K562 (cell line): Measurements from ENCODE around the gene MICOS13. TPM values are rescaled to one million over a fixed set of nuclear protein-coding genes. Genes with fewer than 3 reads are reported as not detected.

ENCODE experiments used
- ATAC-seq: fragments of 200-7000 bp; cut with Tn5 transposase; 3 replicates; pipeline ENCODE4 v1.9.1; 2020; ENCODE audit warnings: moderate library complexity
- BruUV-seq: library from RNA; stranded (reverse); fragments of 400-500 nt; replicated peaks from 2 replicates; lab custom pipeline; 2021; lab: Mats Ljungman, UMichigan
- CTCF ChIA-PET: fragments of 300-600 bp; formaldehyde crosslinking; extraction: SDS; loops from one replicate; lab custom pipeline; 2021; ENCODE audit warnings: low intra/inter-chr PET ratio; lab: Yijun Ruan, JAX
- POLR2A ChIA-PET: fragments of 300-600, 350-650 bp; sonication (Branson Sonifier 250); formaldehyde crosslinking; extraction: SDS; loops from one replicate; lab custom pipeline; 2021; ENCODE audit warnings: antibody characterized with exemption, inconsistent platforms; lab: Yijun Ruan, JAX
- DNase-seq, 4 experiments: peaks; one replicate each; pipeline versions ENCODE4 v3.0.0 to v3.0.0-alpha.2; 2011 to 2018; ENCODE audit warnings: low spot score in 3 of 4, mixed read lengths in 3 of 4; ENCODE audit errors: extremely low read depth in 1 of 4
- FAIRE-seq: peaks from 2 replicates; lab custom pipeline; 2011; peaks lifted over from hg19 to GRCh38; lab: Jason Lieb, UNC
- H2AFZ ChIP-seq: 2 replicates; pipeline ENCODE4 v1.6.0; 2011; ENCODE audit warnings: low read depth, low read length, control low read depth, inconsistent platforms
- H3K27ac ChIP-seq: fragments of 200-600 bp; 3 replicates; pipeline ENCODE4 v1.8.0; 2011; ENCODE audit warnings: low read depth, mild to moderate bottlenecking, control low read depth, inconsistent platforms, low read length, moderate library complexity, mixed read lengths; ENCODE audit errors: extremely low read depth
- H3K27me3 ChIP-seq, 2 experiments: fragments of 300-600 bp in 1 of 2; 2 replicates in 1 of 2; 3 replicates in 1 of 2; pipeline versions ENCODE4 v1.6.0 to v1.8.0; 2011; ENCODE audit warnings: inconsistent platforms in 2 of 2, low read length in 2 of 2, mild to moderate bottlenecking in 1 of 2, mixed read lengths in 1 of 2, moderate library complexity in 1 of 2; ENCODE audit not compliant: control insufficient read depth in 2 of 2, insufficient read depth in 2 of 2
- H3K36me3 ChIP-seq: fragments of 300-600 bp; 3 replicates; pipeline ENCODE4 v1.8.0; 2011; ENCODE audit warnings: mild to moderate bottlenecking, low read length, inconsistent platforms; ENCODE audit not compliant: control insufficient read depth, insufficient read depth
- H3K4me1 ChIP-seq, 2 experiments: fragments of 200-600 bp in 1 of 2; replicated peaks in 1 of 2; 2 replicates in 1 of 2; 3 replicates in 1 of 2; pipeline versions ENCODE4 v1.5.1 to v1.8.0; 2011; ENCODE audit warnings: inconsistent platforms in 2 of 2, low read length in 2 of 2, mild to moderate bottlenecking in 1 of 2, mixed read lengths in 1 of 2, moderate library complexity in 1 of 2; ENCODE audit not compliant: control insufficient read depth in 2 of 2, insufficient read depth in 2 of 2
- H3K4me2 ChIP-seq: 2 replicates; pipeline ENCODE4 v1.6.1; 2011; ENCODE audit warnings: low read length, control low read depth, inconsistent platforms, mixed read lengths; ENCODE audit not compliant: insufficient read depth
- H3K4me3 ChIP-seq: fragments of 200-600 bp; sonication (generic), shearing (Covaris generic); 2 replicates; pipeline ENCODE4 v1.5.1; 2016; ENCODE audit warnings: control low read depth, inconsistent platforms
- H3K79me2 ChIP-seq: fragments of 200-600 bp; 3 replicates; pipeline ENCODE4 v1.8.0; 2011; ENCODE audit warnings: low read length, inconsistent platforms; ENCODE audit not compliant: control insufficient read depth, insufficient read depth
- H3K9ac ChIP-seq, 2 experiments: 2 replicates each; pipeline versions ENCODE4 v1.6.0 to v1.6.1; 2011; ENCODE audit warnings: low read depth in 2 of 2, low read length in 2 of 2, control low read depth in 1 of 2, inconsistent platforms in 1 of 2, mild to moderate bottlenecking in 1 of 2, mixed read lengths in 1 of 2; ENCODE audit not compliant: insufficient read depth in 1 of 2
- H3K9me1 ChIP-seq: one replicate; pipeline ENCODE4 v1.6.0; 2011; ENCODE audit warnings: inconsistent platforms, mild to moderate bottlenecking, low read length, moderate library complexity; ENCODE audit not compliant: control insufficient read depth, insufficient read depth
- H3K9me3 ChIP-seq: replicated peaks from 2 replicates; pipeline ENCODE4 v1.5.1; 2011; ENCODE audit warnings: low read depth, low read length, inconsistent platforms; ENCODE audit not compliant: control insufficient read depth, insufficient read depth
- H4K20me1 ChIP-seq: replicated peaks from 2 replicates; pipeline ENCODE4 v1.6.1; 2011; ENCODE audit warnings: low read length, inconsistent platforms, mixed read lengths; ENCODE audit not compliant: control insufficient read depth, insufficient read depth
- CCNT2 ChIP-seq: IDR thresholded peaks from 2 replicates; pipeline ENCODE4 v1.6.1; 2011; ENCODE audit warnings: borderline replicate concordance, low read depth, mild to moderate bottlenecking, moderate library complexity, mixed read lengths, low read length; ENCODE audit not compliant: insufficient read length; ENCODE audit errors: extremely low read depth
- FOXK1 ChIP-seq: sonication (generic); formaldehyde crosslinking; IDR thresholded peaks from 2 replicates; pipeline ENCODE4 v1.8.0; 2022; ENCODE audit warnings: missing genetic modification reagents, mild to moderate bottlenecking, borderline replicate concordance
- POLR2G ChIP-seq: fragments of 200-400 bp; formaldehyde crosslinking; IDR thresholded peaks from 2 replicates; pipeline ENCODE4 v1.6.1; 2017; ENCODE audit warnings: low read depth, mild to moderate bottlenecking, antibody characterized with exemption, low read length, moderate library complexity
- POLR2H ChIP-seq: IDR thresholded peaks from 2 replicates; pipeline ENCODE4 v1.6.1; 2016; ENCODE audit warnings: missing genetic modification characterization, low read depth, mild to moderate bottlenecking, control low read depth, missing compliant biosample characterization, moderate library complexity
- PREB ChIP-seq: sonication (generic); formaldehyde crosslinking; IDR thresholded peaks from 2 replicates; pipeline ENCODE4 v1.8.1; 2023; ENCODE audit warnings: mild to moderate bottlenecking, missing genetic modification reagents
- PURB ChIP-seq: sonication (generic); formaldehyde crosslinking; IDR thresholded peaks from 2 replicates; pipeline ENCODE4 v1.9.0; 2021; ENCODE audit warnings: low read depth, mild to moderate bottlenecking, missing genetic modification reagents
- RBFOX2 ChIP-seq: fragments of 200-400 bp; formaldehyde crosslinking; IDR thresholded peaks from 2 replicates; pipeline ENCODE4 v1.6.1; 2017; ENCODE audit warnings: low read depth, mild to moderate bottlenecking, low read length, moderate library complexity
- RBM22 ChIP-seq: fragments of 200-400 bp; formaldehyde crosslinking; IDR thresholded peaks from 2 replicates; pipeline ENCODE4 v1.6.1; 2018; ENCODE audit warnings: low read length, low read depth; ENCODE audit not compliant: poor library complexity, severe bottlenecking
- SNRNP70 ChIP-seq: fragments of 200-400 bp; formaldehyde crosslinking; optimal IDR thresholded peaks from 2 replicates; pipeline ENCODE3; 2017; ENCODE audit warnings: low read depth, low read length
- SUPT5H ChIP-seq: fragments of 450-650 bp; IDR thresholded peaks from 2 replicates; pipeline ENCODE4 v1.6.1; 2016
- TFAP4 ChIP-seq: sonication (generic); formaldehyde crosslinking; IDR thresholded peaks from 2 replicates; pipeline ENCODE4 v1.8.0; 2022; ENCODE audit warnings: missing genetic modification reagents, mild to moderate bottlenecking, moderate library complexity, borderline replicate concordance
- ZBTB17 ChIP-seq: fragments of 450-650 bp; formaldehyde crosslinking; IDR thresholded peaks from 2 replicates; pipeline ENCODE4 v1.4.0; 2020; ENCODE audit warnings: mild to moderate bottlenecking
- ZFX ChIP-seq: sonication (generic); formaldehyde crosslinking; IDR thresholded peaks from 2 replicates; pipeline ENCODE4 v1.8.0; 2022; ENCODE audit warnings: mild to moderate bottlenecking, missing genetic modification reagents, moderate library complexity
- ZNF584 ChIP-seq: fragments of 200-800 bp; sonication (Bioruptor generic); IDR thresholded peaks from 2 replicates; pipeline ENCODE4 v1.6.1; 2016; ENCODE audit warnings: low read depth, mild to moderate bottlenecking, missing genetic modification characterization, missing compliant biosample characterization
- WGBS: fragments of 100-300 bp; shearing (Covaris generic); methylation state at CpG from one replicate; pipeline ENCODE4 v1.1.6; 2016; ENCODE audit warnings: low coverage, mixed read lengths; ENCODE audit not compliant: insufficient coverage; ENCODE audit errors: missing lambda C conversion rate; 5-methylcytosine and 5-hydroxymethylcytosine counted together
- in situ Hi-C: fragments of 300-500 bp; cut with MboI; formaldehyde crosslinking; loops from 4 replicates; pipeline ENCODE4 v1.15.0; 2018; ENCODE audit warnings: inconsistent platforms, mixed read lengths
- intact Hi-C: fragments of 100-400 bp; cut with micrococcal nuclease; formaldehyde crosslinking; loops from 2 replicates; pipeline ENCODE4 v1.14.2; 2022
- polyA plus RNA-seq, 8 experiments: library from polyadenylated mRNA; depleted of rRNA in 4 of 8; stranded (reverse) in 5 of 8; unstranded in 3 of 8; fragments of >200 nt; fragmentation: Nextera tagmentation in 2 of 8; fragmentation: Illumina TruSeq in 1 of 8; extraction: Ambion mirVana in 2 of 8; extraction: Trizol in 1 of 8; gene quantifications; 2 replicates each; pipeline versions ENCODE4 v1.2.1 to v1.2.3, GENCODE V29; 2011 to 2014; ENCODE audit warnings: inconsistent platforms in 1 of 8, missing spikeins in 1 of 8
- total RNA-seq, 7 experiments: library from RNA; depleted of rRNA in 6 of 7; stranded (reverse); fragments of >200 nt in 6 of 7; fragmentation: Illumina TruSeq in 2 of 7; extraction: Trizol in 2 of 7; gene quantifications; 2 replicates each; pipeline versions ENCODE4 v1.2.1 to v1.2.3, GENCODE V29; 2011 to 2021; ENCODE audit warnings: low replicate concordance in 1 of 7

Gene MICOS13
- total and polyA plus RNA-seq, 9 of the 15 experiments (the other 6 are each of a cell fraction or from before 2014, with no cell fraction given): 15.5 to 220 (median 49.4) TPM

GRCh38 chr19:5705552-5705951 is 25.2 kb upstream of the MICOS13 start (continued):
- TF ChIP-seq PURB (CRISPR knock-in tag): no peak

GRCh38 chr19:5703819-5704818 is 23.8 kb upstream of the MICOS13 start:
- POLR2A ChIA-PET: interaction anchor here (0.6 to 3.3 kb wide), 8 partner anchors 8 to 18 kb away, joined by 3 to 13 read pairs (median 3); partner anchors contain the start of gene RPL36
- no peak for FAIRE-seq
- 0 out of 2 replicates have a peak, but pooled peaks have one; percentile 34 for TF ChIP-seq SUPT5H
- TF ChIP-seq POLR2H: no peak
- TF ChIP-seq SNRNP70: no peak
- TF ChIP-seq CCNT2: no peak
- peak; percentile 80 for TF ChIP-seq POLR2G
- no peak for TF ChIP-seq PREB (CRISPR knock-in tag)
- peak; percentile 89 for TF ChIP-seq RBM22
- 0 out of 2 replicates have a peak, but pooled peaks have one; percentile 21 for TF ChIP-seq ZFX (CRISPR knock-in tag)
- TF ChIP-seq ZBTB17 (CRISPR knock-in tag): no peak
- peak; percentile 70 for TF ChIP-seq RBFOX2
- no peak for TF ChIP-seq ZNF584 (CRISPR knock-in tag)
- TF ChIP-seq FOXK1 (CRISPR knock-in tag): 0 out of 2 replicates have a peak, but pooled peaks have one; percentile 28
- peak; percentile 19; the same call in 1 of the 2 replicates for TF ChIP-seq TFAP4 (CRISPR knock-in tag)

More at GRCh38 chr19:5703819-5704818, 23.8 kb upstream of the MICOS13 start:
- no peak for ATAC-seq
- peaks cover 0 to 25% of the 10 kb centered on the region in 2 experiments; a peak in 2 of 5 replicates for H3K4me1 ChIP-seq
- H3K79me2 ChIP-seq: peaks cover 15% of the 10 kb centered on the region; the same call in 2 of the 3 replicates
- peak overlapping the region in 1 of 2 experiments; percentile 76; a peak in 1 of 4 replicates for H3K9ac ChIP-seq
- no peaks in the 10 kb centered on the region for H3K9me1 ChIP-seq
- H3K4me2 ChIP-seq: no peak overlapping the region
- H3K9me3 ChIP-seq: no peaks in the 10 kb centered on the region
- H3K4me3 ChIP-seq: no peak overlapping the region
- BruUV-seq: no TSS peak
- peaks cover 81% of the 10 kb centered on the region; the same call in 2 of the 3 replicates for H3K36me3 ChIP-seq
- peak in 1 of 4 experiments; percentile 7 for DNase-seq
- 96% methylated on average over 34 of the region's 40 CpGs for WGBS
- H3K27me3 ChIP-seq: no peaks in the 10 kb centered on the region
- no peak overlapping the region for H3K27ac ChIP-seq
- CTCF ChIA-PET: no interaction called here
- 0 out of 2 replicates have a peak, but pooled peaks cover 7% of the 10 kb centered on the region for H4K20me1 ChIP-seq
- intact Hi-C loops: no loop called here
- in situ Hi-C loops: no loop called here
- no peak overlapping the region for H2AFZ ChIP-seq
